Mammary epithelial cell (primary cell): ENCODE data around the gene DTL.

ENCODE experiments used
- CTCF ChIP-seq, 2 donors: IDR thresholded peaks in 1 of 2; conservative IDR thresholded peaks in 1 of 2; 2 replicates each; pipeline ENCODE4 v1.5.1; 2011 to 2012; ENCODE audit warnings: inconsistent platforms in 2 of 2, low read length in 2 of 2, mild to moderate bottlenecking in 2 of 2, control low read depth in 1 of 2, low read depth in 1 of 2; ENCODE audit not compliant: insufficient read depth in 1 of 2; ENCODE audit errors: extremely low read depth in 1 of 2
- EZH2 ChIP-seq: IDR thresholded peaks from 2 replicates; pipeline ENCODE4 v1.6.1; 2012; ENCODE audit warnings: low read length, inconsistent platforms, borderline replicate concordance

- TF ChIP-seq CTCF (conservative IDR thresholded peaks at IDR 0.05 in 1 of 2, IDR thresholded peaks at IDR 0.05 in 1 of 2; ENCODE audit: extremely low read depth in 1 of 2, insufficient read depth in 1 of 2, low read depth in 1 of 2, low read length in 2 of 2) (no peak), EZH2 (no peak)
Observed at GRCh38 chr1:212111536-212111935, 76.0 kb downstream of the DTL start.
